SKM-1 (cell line): ENCODE data around the gene PAPOLB.

Experiments used
- DNase-seq: peaks from one replicate; lab custom pipeline; 2025; ENCODE audit not compliant: unreplicated experiment; lab: John Stamatoyannopoulos, UW

PAPOLB gene

GRCh38 chr7:4878336-4879335, 16.8 kb upstream of the PAPOLB start:
- no peak for DNase-seq

- no peak for DNase-seq
Measured at GRCh38 chr7:4876586-4876985, 14.8 kb upstream of the PAPOLB start.

GRCh38 chr7:4875391-4875790, 13.6 kb upstream of the PAPOLB start:
- DNase-seq, result no peak

GRCh38 chr7:4873071-4873944, 11.5 kb upstream of the PAPOLB start:
- no peak for DNase-seq

- DNase-seq, result no peak
Measured at GRCh38 chr7:4871930-4872675, 10.3 kb upstream of the PAPOLB start.

- DNase-seq, result no peak
Measured at GRCh38 chr7:4871056-4871680, 9.3 kb upstream of the PAPOLB start.

GRCh38 chr7:4868493-4868892, 6.7 kb upstream of the PAPOLB start:
- DNase-seq, result no peak

GRCh38 chr7:4866528-4867496, 5.0 kb upstream of the PAPOLB start:
- no peak for DNase-seq

GRCh38 chr7:4862156-4862555, 326 bp upstream of the PAPOLB start:
- DNase-seq, result no peak

- DNase-seq, result no peak
Measured at GRCh38 chr7:4861227-4861626, 603 bp downstream of the PAPOLB start.

- DNase-seq, result no peak
Measured at GRCh38 chr7:4857189-4857588, 4.6 kb downstream of the PAPOLB start.

- DNase-seq, result no peak
Measured at GRCh38 chr7:4856336-4857057, 5.3 kb downstream of the PAPOLB start.

GRCh38 chr7:4854916-4855315, 6.9 kb downstream of the PAPOLB start:
- DNase-seq, result no peak

- peak; percentile 42 for DNase-seq
Measured at GRCh38 chr7:4851459-4852422, 10.1 kb downstream of the PAPOLB start.

GRCh38 chr7:4850262-4850795, 11.5 kb downstream of the PAPOLB start:
- no peak for DNase-seq

GRCh38 chr7:4849390-4849789, 12.4 kb downstream of the PAPOLB start:
- no peak for DNase-seq

- no peak for DNase-seq
Measured at GRCh38 chr7:4845740-4846142, 16.1 kb downstream of the PAPOLB start.
